Heart left ventricle (tissue), 16 donors: ENCODE results near the gene STK32C. TPM values are rescaled to one million over a fixed set of nuclear protein-coding genes. Genes with fewer than 3 reads are reported as not detected.
A peak's percentile ranks its signal among the peaks of the same experiment; 100 is the strongest.

Source experiments
- ATAC-seq, 4 donors: fragments of 200-7000 bp; cut with Tn5 transposase; one replicate each; pipeline ENCODE4 v1.9.1; 2020 to 2022; ENCODE audit warnings: moderate library complexity in 4 of 4, mild to moderate bottlenecking in 3 of 4, moderate number of reproducible peaks in 1 of 4
- DNase-seq, 5 donors: peaks; one replicate each; pipeline ENCODE4 v3.0.0-alpha.2; 2020
- H3K27ac ChIP-seq, 12 donors: fragments of 200-600 bp; sonication (generic) in 4 of 12; one replicate each; pipeline versions ENCODE4 v1.5.0 to v1.8.0; 2016 to 2022; ENCODE audit warnings: mild to moderate bottlenecking in 2 of 12
- H3K27me3 ChIP-seq, 9 donors: fragments of 200-600 bp; sonication (generic) in 2 of 9; one replicate each; pipeline versions ENCODE4 v1.5.1 to v1.8.0; 2016 to 2022; ENCODE audit warnings: mild to moderate bottlenecking in 3 of 9
- H3K36me3 ChIP-seq, 9 donors: fragments of 200-600 bp; sonication (generic) in 2 of 9; one replicate each; pipeline versions ENCODE4 v1.5.0 to v1.8.0; 2018 to 2022; ENCODE audit warnings: mild to moderate bottlenecking in 2 of 9
- H3K4me1 ChIP-seq, 12 donors: fragments of 200-600 bp; sonication (generic) in 4 of 12; one replicate each; pipeline versions ENCODE4 v1.5.0 to v1.8.0; 2016 to 2022; ENCODE audit warnings: mild to moderate bottlenecking in 3 of 12
- H3K4me3 ChIP-seq, 12 donors: fragments of 200-600 bp; sonication (generic) in 4 of 12; one replicate each; pipeline versions ENCODE4 v1.5.0 to v1.8.0; 2017 to 2022; ENCODE audit warnings: mild to moderate bottlenecking in 9 of 12, moderate library complexity in 4 of 12
- H3K9me3 ChIP-seq, 12 donors: fragments of 200-600 bp; sonication (generic) in 4 of 12; one replicate each; pipeline versions ENCODE4 v1.5.0 to v1.8.0; 2016 to 2022; ENCODE audit warnings: mild to moderate bottlenecking in 1 of 12
- POLR2A ChIP-seq, 2 donors: fragments of 450-650 bp; IDR thresholded peaks; one replicate each; pipeline ENCODE4 v1.6.1; 2017; ENCODE audit warnings: antibody characterized with exemption in 2 of 2, mild to moderate bottlenecking in 2 of 2, moderate library complexity in 2 of 2
- WGBS, 4 donors: extraction: QIAGEN DNeasy Blood & Tissue Kit in 2 of 4; methylation state at CpG; one replicate each; pipeline versions ENCODE4 v1.1.5 to v1.1.7; 2013 to 2018; 5-methylcytosine and 5-hydroxymethylcytosine counted together
- intact Hi-C, 10 donors: fragments of 100-400 bp; cut with DNase I; formaldehyde crosslinking; loops; one replicate each; pipeline versions ENCODE4 v1.11.1 to v1.14.2; 2022
- polyA plus RNA-seq, 2 donors: library from polyadenylated mRNA; stranded (reverse); fragments of 200-250 nt; gene quantifications; one replicate each; pipeline ENCODE4 v1.2.3, GENCODE V29; 2013
- total RNA-seq, 9 donors: library from RNA; depleted of rRNA in 2 of 9; stranded (reverse); fragments of >200 nt in 2 of 9; fragmentation: NEBNext Ultra II Directional in 3 of 9; extraction: Animal tissue kit (Norgen Biotek cat#: 25700) in 3 of 9; gene quantifications; one replicate each; pipeline versions ENCODE4 v1.1.0 to v1.2.4, GENCODE V29; 2016 to 2023
- TF ChIP-seq, protein P1 (sequence below), 12 donors: fragments of 200-600 bp; sonication (generic) in 4 of 12; IDR thresholded peaks; one replicate each; pipeline versions ENCODE4 v1.5.0 to v1.8.0; 2018 to 2022; ENCODE audit warnings: antibody characterized with exemption in 12 of 12, mild to moderate bottlenecking in 5 of 12
- donor health status: ischemic (EF 13 %, LVEDD 7.1; RV severe dilation, severe dysfunction).
- donor health status: healthy with polysubstance abuse.
- donor health status: DM: no; HTN: yes; CAD: no.
- donor health status: DM: no; HTN: no; CAD: no.
- donor health status: ischemic (EF 25% LVEDD 6.9; RV normal size, moderate dysfunction).
- donor health status: ischemic (EF 25% LVEDD 5.7; RV mildly dilated, moderate dysfunction).
- donor health status: healthy.
- donor health status: DM: yes; HTN: yes; CAD: no.
- donor health status: ischemic (EF 35%, LVEDD 5.7; RV mildly dilated, moderate dysfunction).
- donor health status: nonischemic (EF 11% LVEDD 7.7; RV severe dilation, severe dysfunction).
- donor health status: DM: yes; HTN: yes; CAD: no.
- donor health status: PGD.
- donor health status: ischemic (EF 29% LVEDD 5.4; RV normal size, mild dysfunction).
- donor health status: nonischemic (EF 23%, LVEDD 6.1; RV moderate dilation, normal function).

Gene STK32C
- total and polyA plus RNA-seq, 11 donors, result 3.8 to 9.8 (median 6.2) TPM

DNA sequence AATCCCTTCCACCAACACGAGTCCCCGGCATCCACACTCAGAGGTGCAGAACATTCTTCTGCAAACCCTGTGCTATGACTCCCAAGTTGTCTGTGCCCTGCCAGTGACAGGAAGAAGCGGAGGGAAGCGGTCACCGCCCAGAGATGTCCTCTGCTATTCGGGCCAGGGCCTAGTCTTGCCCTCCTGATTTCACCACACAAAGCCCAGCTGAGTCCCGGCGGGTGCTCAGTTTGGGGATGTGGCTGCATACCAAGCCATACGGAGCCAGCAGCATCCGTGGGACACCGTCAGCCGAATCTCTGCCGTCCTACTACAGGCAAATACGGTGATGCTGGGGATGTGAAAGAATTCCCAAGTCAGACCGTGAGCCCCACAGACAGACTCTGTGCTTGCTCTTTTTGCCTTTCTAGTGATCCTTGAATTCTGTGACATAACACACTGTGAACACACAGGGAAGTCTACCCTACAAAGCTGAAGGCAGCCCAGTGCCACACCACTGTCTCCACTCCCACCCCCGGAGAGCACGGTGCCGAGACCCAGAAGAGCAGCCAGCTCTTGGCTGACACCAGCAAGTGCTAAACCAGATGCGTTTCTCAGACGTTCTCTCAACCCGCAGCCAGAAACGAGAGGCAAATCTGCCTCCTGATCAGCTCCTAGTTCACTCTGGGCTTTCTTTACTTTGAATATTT is 2.0 kb downstream of the STK32C start:
- TF ChIP-seq POLR2A (IDR thresholded peaks at IDR 0.05), result no peak
- TF ChIP-seq, protein P1, sequence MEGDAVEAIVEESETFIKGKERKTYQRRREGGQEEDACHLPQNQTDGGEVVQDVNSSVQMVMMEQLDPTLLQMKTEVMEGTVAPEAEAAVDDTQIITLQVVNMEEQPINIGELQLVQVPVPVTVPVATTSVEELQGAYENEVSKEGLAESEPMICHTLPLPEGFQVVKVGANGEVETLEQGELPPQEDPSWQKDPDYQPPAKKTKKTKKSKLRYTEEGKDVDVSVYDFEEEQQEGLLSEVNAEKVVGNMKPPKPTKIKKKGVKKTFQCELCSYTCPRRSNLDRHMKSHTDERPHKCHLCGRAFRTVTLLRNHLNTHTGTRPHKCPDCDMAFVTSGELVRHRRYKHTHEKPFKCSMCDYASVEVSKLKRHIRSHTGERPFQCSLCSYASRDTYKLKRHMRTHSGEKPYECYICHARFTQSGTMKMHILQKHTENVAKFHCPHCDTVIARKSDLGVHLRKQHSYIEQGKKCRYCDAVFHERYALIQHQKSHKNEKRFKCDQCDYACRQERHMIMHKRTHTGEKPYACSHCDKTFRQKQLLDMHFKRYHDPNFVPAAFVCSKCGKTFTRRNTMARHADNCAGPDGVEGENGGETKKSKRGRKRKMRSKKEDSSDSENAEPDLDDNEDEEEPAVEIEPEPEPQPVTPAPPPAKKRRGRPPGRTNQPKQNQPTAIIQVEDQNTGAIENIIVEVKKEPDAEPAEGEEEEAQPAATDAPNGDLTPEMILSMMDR (IDR thresholded peaks at IDR 0.05), result no peak
- no peak overlapping the region for H3K27ac ChIP-seq
- H3K36me3 ChIP-seq, result no peaks in the 10 kb centered on the region
- intact Hi-C loops, result loop anchor here in 1 of 10 donors (5.0 kb wide), 1 partner anchor 83 kb away; no protein-coding TSS in a partner anchor
- H3K4me1 ChIP-seq, result peaks cover 0 to 20% (median 15%) of the 10 kb centered on the region in 12 donors
- WGBS, 4 donors, result 92 to 95% (median 95%) methylated on average over 21 to 22 of the region's 22 CpGs
- ATAC-seq (no peak), DNase-seq (peak in 2 of 5 donors; percentile 8 to 15)
- H3K27me3 ChIP-seq, result no peaks in the 10 kb centered on the region
- no peak overlapping the region for H3K4me3 ChIP-seq
- no peaks in the 10 kb centered on the region for H3K9me3 ChIP-seq

DNA sequence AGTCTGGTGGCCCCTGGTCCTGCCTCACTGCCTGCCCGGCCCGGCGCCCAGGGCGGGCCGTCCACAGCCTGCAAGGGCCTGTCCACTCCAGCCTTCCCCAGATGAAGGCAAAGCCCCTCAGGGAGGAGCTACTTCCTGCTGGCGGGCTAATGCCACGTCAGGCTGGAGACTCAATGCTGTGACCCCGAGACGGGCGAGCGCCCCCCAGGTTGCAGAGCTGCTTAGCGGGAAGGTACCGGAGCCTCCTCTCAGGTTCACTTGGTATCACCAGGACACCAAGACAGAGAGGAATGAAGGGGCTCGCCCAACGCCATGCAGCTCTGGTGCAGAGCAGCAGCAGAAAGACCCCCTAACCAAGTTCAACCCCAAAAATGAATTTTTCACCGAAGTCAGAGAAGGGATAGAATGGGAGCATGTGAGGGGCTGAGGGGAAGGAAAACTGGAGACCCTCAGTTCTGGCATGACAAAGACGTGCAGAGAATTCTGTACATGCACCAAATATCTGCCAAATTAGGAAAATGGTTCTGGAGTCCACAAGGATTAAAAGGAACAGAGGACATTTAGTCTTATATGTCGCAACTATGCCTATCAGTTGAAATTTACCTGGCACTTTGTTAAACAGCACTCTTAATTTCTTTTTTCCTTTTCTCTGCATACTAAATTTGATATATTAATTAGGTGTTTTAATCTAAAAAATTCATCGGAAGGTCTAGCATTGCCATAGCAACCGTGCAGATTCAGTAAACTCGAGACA is 2.8 kb downstream of the STK32C start:
- intact Hi-C loops, result loop anchor here in 1 of 10 donors (5.0 kb wide), 1 partner anchor 83 kb away; no protein-coding TSS in a partner anchor
- no peak overlapping the region for H3K4me3 ChIP-seq
- H3K4me1 ChIP-seq, result peaks cover 0 to 20% (median 15%) of the 10 kb centered on the region in 12 donors
- H3K36me3 ChIP-seq, result no peaks in the 10 kb centered on the region
- ATAC-seq (no peak), DNase-seq (peak in 2 of 5 donors; percentile 7 to 21)
- WGBS, 4 donors, result 89 to 97% (median 94%) methylated on average over 21 of the region's 21 CpGs
- no peaks in the 10 kb centered on the region for H3K9me3 ChIP-seq
- H3K27ac ChIP-seq, result no peak overlapping the region
- TF ChIP-seq POLR2A (IDR thresholded peaks at IDR 0.05), result no peak
- TF ChIP-seq, protein P1 (IDR thresholded peaks at IDR 0.05), result no peak
- no peaks in the 10 kb centered on the region for H3K27me3 ChIP-seq

DNA sequence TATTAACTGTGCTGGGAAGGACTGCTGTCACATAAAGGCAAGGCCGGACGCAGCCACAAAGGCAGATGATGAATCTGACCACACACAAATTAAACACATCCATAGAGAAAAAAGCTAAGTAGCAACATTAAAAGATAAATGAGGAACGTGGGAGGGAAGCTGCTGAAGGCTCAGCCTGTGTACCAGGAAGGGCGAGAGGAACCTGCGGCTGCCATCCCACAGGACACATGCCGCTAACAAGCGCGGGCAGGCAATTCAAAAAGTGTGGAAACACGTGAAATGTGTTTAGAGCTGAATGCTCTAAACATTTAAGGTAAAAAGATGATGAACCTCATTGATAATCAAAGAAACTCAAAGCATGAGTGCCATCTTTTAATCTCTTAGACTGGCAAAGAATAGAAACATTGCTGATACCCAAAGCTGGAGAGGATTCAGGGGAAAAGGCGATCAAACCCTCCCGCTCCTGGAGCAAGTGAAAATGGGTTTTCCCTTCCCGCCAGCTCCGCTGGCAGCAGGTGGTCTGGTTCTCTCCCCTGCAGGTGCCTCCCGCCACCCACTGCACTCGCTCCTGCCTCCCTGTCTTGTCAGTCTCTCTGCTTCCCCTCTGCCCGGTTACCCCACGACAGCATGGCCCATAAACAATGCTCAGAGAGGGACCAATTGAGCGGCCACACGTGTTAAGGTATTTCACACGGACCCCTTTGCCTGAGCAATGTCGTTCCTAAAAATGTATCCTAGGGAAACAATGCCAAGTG is 4.2 kb downstream of the STK32C start:
- H3K4me3 ChIP-seq, result no peak overlapping the region
- no peak for TF ChIP-seq POLR2A (IDR thresholded peaks at IDR 0.05)
- TF ChIP-seq, protein P1 (IDR thresholded peaks at IDR 0.05), result no peak
- peaks cover 0 to 14% (median 11%) of the 10 kb centered on the region in 12 donors for H3K4me1 ChIP-seq
- WGBS, 4 donors, result 88 to 92% (median 90%) methylated on average over 21 of the region's 21 CpGs
- H3K36me3 ChIP-seq, result no peaks in the 10 kb centered on the region
- H3K27ac ChIP-seq, result no peak overlapping the region
- ATAC-seq, result no peak
- intact Hi-C loops, result no loop called here
- no peaks in the 10 kb centered on the region for H3K27me3 ChIP-seq
- DNase-seq, result peak in 1 of 5 donors; percentile 15
- no peaks in the 10 kb centered on the region for H3K9me3 ChIP-seq
